ENCODE data around the gene ATRNL1.

GRCh38 chr10:115209133-115209532, 116.0 kb downstream of the ATRNL1 start:
- TF ChIP-seq FOXK2 (IDR thresholded peaks at IDR 0.05) (no peak), SUZ12 (IDR thresholded peaks at IDR 0.05) (no peak), ELF4 (IDR thresholded peaks at IDR 0.05) (no peak), FOXA1 (IDR thresholded peaks at IDR 0.05) (no peak), TARDBP (IDR thresholded peaks at IDR 0.05) (no peak), FOXM1 (IDR thresholded peaks at IDR 0.05; ENCODE audit: borderline replicate concordance) (no peak), ARNT (IDR thresholded peaks at IDR 0.05) (no peak), BHLHE40 (IDR thresholded peaks at IDR 0.05; ENCODE audit: borderline replicate concordance) (no peak)
